IMR-90 (cell line): ENCODE data around the gene GSTM1. TPM values are rescaled to one million over a fixed set of nuclear protein-coding genes. Genes with fewer than 3 reads are reported as not detected.

Experiments
- ATAC-seq: fragments of 200-7000 bp; cut with Tn5 transposase; 2 replicates; pipeline ENCODE4 v1.9.1; 2020; ENCODE audit warnings: low read depth, mild to moderate bottlenecking, moderate library complexity
- BruUV-seq: library from RNA; stranded (reverse); fragments of 400-500 nt; replicated peaks from 2 replicates; lab custom pipeline; 2021; lab: Mats Ljungman, UMichigan
- CTCF ChIA-PET: fragments of 300-600 bp; formaldehyde crosslinking; extraction: SDS; loops from one replicate; lab custom pipeline; 2021; ENCODE audit warnings: antibody characterized with exemption; lab: Yijun Ruan, JAX
- POLR2A ChIA-PET: fragments of 300-600 bp; sonication (Branson Sonifier 250); formaldehyde crosslinking; loops from one replicate; lab custom pipeline; 2022; ENCODE audit warnings: antibody characterized with exemption; ENCODE audit not compliant: unreplicated experiment; lab: Charles Lee
- DNase-seq: peaks from one replicate; pipeline ENCODE4 v3.0.0; 2013
- H2AFZ ChIP-seq: replicated peaks from 2 replicates; pipeline ENCODE3; 2013; ENCODE audit warnings: low read length, mild to moderate bottlenecking; ENCODE audit not compliant: poor library complexity
- H2AK5ac ChIP-seq: 2 replicates; pipeline ENCODE4 v1.6.1; 2013; ENCODE audit warnings: low read depth, low read length, inconsistent platforms
- H2AK9ac ChIP-seq: replicated peaks from 2 replicates; pipeline ENCODE3; 2013; ENCODE audit warnings: mild to moderate bottlenecking, low read depth, low read length, moderate library complexity; ENCODE audit not compliant: poor library complexity
- H2BK120ac ChIP-seq: 2 replicates; pipeline ENCODE4 v1.6.1; 2013; ENCODE audit warnings: low read depth, low read length, inconsistent platforms
- H2BK15ac ChIP-seq: 3 replicates; pipeline ENCODE4 v1.6.1; 2013; ENCODE audit warnings: low read depth, low read length, inconsistent platforms
- H2BK20ac ChIP-seq: 2 replicates; pipeline ENCODE4 v1.6.1; 2013; ENCODE audit warnings: low read depth, mild to moderate bottlenecking, inconsistent platforms, low read length, moderate library complexity
- H2BK5ac ChIP-seq: 2 replicates; pipeline ENCODE4 v1.6.1; 2013; ENCODE audit warnings: mild to moderate bottlenecking, low read depth, low read length, inconsistent platforms; ENCODE audit not compliant: poor library complexity, severe bottlenecking
- H3K14ac ChIP-seq: replicated peaks from 2 replicates; pipeline ENCODE4 v1.6.1; 2013; ENCODE audit warnings: low read depth, low read length, inconsistent platforms
- H3K18ac ChIP-seq: 2 replicates; pipeline ENCODE4 v1.6.1; 2013; ENCODE audit warnings: low read depth, low read length, control low read depth
- H3K23ac ChIP-seq: 2 replicates; pipeline ENCODE4 v1.6.1; 2013; ENCODE audit warnings: low read depth, low read length, inconsistent platforms
- H3K27ac ChIP-seq: 2 replicates; pipeline ENCODE4 v1.5.1; 2013; ENCODE audit warnings: mild to moderate bottlenecking, control low read depth, low read length; ENCODE audit not compliant: insufficient read depth
- H3K27me3 ChIP-seq: 2 replicates; pipeline ENCODE4 v1.6.1; 2013; ENCODE audit warnings: low read length; ENCODE audit not compliant: control insufficient read depth, insufficient read depth
- H3K36me3 ChIP-seq: 2 replicates; pipeline ENCODE4 v1.6.1; 2013; ENCODE audit warnings: low read length, mixed read lengths; ENCODE audit not compliant: control insufficient read depth, insufficient read depth
- H3K4ac ChIP-seq: 2 replicates; pipeline ENCODE4 v1.6.1; 2013; ENCODE audit warnings: low read depth, low read length, inconsistent platforms
- H3K4me1 ChIP-seq: 2 replicates; pipeline ENCODE4 v1.6.1; 2013; ENCODE audit warnings: low read length, mixed read lengths; ENCODE audit not compliant: control insufficient read depth, insufficient read depth
- H3K4me2 ChIP-seq: 2 replicates; pipeline ENCODE4 v1.6.1; 2013; ENCODE audit warnings: low read depth, mild to moderate bottlenecking, control low read depth, low read length, moderate library complexity
- H3K4me3 ChIP-seq: 2 replicates; pipeline ENCODE4 v1.5.1; 2013; ENCODE audit warnings: low read depth, mild to moderate bottlenecking, control low read depth, low read length, moderate library complexity; ENCODE audit not compliant: insufficient read depth
- H3K56ac ChIP-seq: 2 replicates; pipeline ENCODE4 v1.6.1; 2013; ENCODE audit warnings: low read length, inconsistent platforms; ENCODE audit not compliant: insufficient read depth; ENCODE audit errors: extremely low read depth
- H3K79me1 ChIP-seq, 2 experiments: 2 replicates each; pipeline ENCODE4 v1.6.1; 2013; ENCODE audit warnings: low read length in 2 of 2, inconsistent platforms in 1 of 2, low read depth in 1 of 2
- H3K9ac ChIP-seq: 2 replicates; pipeline ENCODE4 v1.6.1; 2013; ENCODE audit warnings: low read depth, low read length, control low read depth
- H3K9me1 ChIP-seq: 2 replicates; pipeline ENCODE4 v1.6.1; 2013; ENCODE audit warnings: low read length, inconsistent platforms; ENCODE audit not compliant: insufficient read depth
- H3K9me3 ChIP-seq: 2 replicates; pipeline ENCODE4 v1.6.1; 2013; ENCODE audit warnings: low read length; ENCODE audit not compliant: control insufficient read depth, insufficient read depth
- H4K20me1 ChIP-seq: 2 replicates; pipeline ENCODE4 v1.6.1; 2013; ENCODE audit warnings: low read length, inconsistent platforms; ENCODE audit not compliant: insufficient read depth
- H4K5ac ChIP-seq: 2 replicates; pipeline ENCODE4 v1.6.1; 2013; ENCODE audit warnings: mild to moderate bottlenecking, low read depth, low read length, control low read depth
- H4K8ac ChIP-seq, 2 experiments: 2 replicates each; pipeline ENCODE4 v1.6.1; 2013; ENCODE audit warnings: low read depth in 2 of 2, low read length in 2 of 2, control low read depth in 1 of 2, inconsistent platforms in 1 of 2
- H4K91ac ChIP-seq: 2 replicates; pipeline ENCODE4 v1.6.1; 2013; ENCODE audit warnings: low read depth, low read length, inconsistent platforms; ENCODE audit not compliant: insufficient read depth
- CEBPB ChIP-seq: IDR thresholded peaks from 2 replicates; pipeline ENCODE4 v1.6.1; 2012; ENCODE audit warnings: low read depth, low read length, improper control_type of control experiment
- MAFK ChIP-seq: IDR thresholded peaks from 2 replicates; pipeline ENCODE4 v1.6.1; 2012; ENCODE audit warnings: low read depth, low read length, improper control_type of control experiment
- MAZ ChIP-seq: IDR thresholded peaks from 2 replicates; pipeline ENCODE4 v1.6.1; 2012; ENCODE audit warnings: low read depth, mild to moderate bottlenecking, low read length, improper control_type of control experiment, moderate library complexity, borderline replicate concordance
- MXI1 ChIP-seq: IDR thresholded peaks from 2 replicates; pipeline ENCODE4 v1.6.1; 2012; ENCODE audit warnings: low read depth, mild to moderate bottlenecking, low read length, moderate library complexity, borderline replicate concordance
- POLR2A ChIP-seq: IDR thresholded peaks from 2 replicates; pipeline ENCODE4 v1.6.1; 2012; ENCODE audit warnings: mild to moderate bottlenecking, low read depth, low read length
- RAD21 ChIP-seq: IDR thresholded peaks from 2 replicates; pipeline ENCODE4 v1.6.1; 2012; ENCODE audit warnings: low read length, improper control_type of control experiment
- RCOR1 ChIP-seq: IDR thresholded peaks from 2 replicates; pipeline ENCODE4 v1.6.1; 2012; ENCODE audit warnings: mild to moderate bottlenecking, low read length, improper control_type of control experiment; ENCODE audit not compliant: insufficient replicate concordance
- WGBS, 2 experiments: methylation state at CpG; one replicate each; pipeline versions ENCODE4 v1.1.5 to v1.1.7; 2013; ENCODE audit warnings: missing lambda C conversion rate in 2 of 2; ENCODE audit not compliant: insufficient read length in 1 of 2; ENCODE audit errors: extremely low coverage in 2 of 2; 5-methylcytosine and 5-hydroxymethylcytosine counted together
- dilution Hi-C: fragments of 300-500 bp; cut with HindIII; formaldehyde crosslinking; loops from one replicate; pipeline ENCODE4 v1.14.3; 2018; ENCODE audit warnings: low sequenced_read_pairs; ENCODE audit not compliant: unreplicated experiment
- in situ Hi-C: fragments of 300-500 bp; cut with MboI; formaldehyde crosslinking; loops from 3 replicates; pipeline ENCODE4 v1.14.3; 2019; ENCODE audit warnings: low sequenced_read_pairs, inconsistent platforms, mixed read lengths
- intact Hi-C: fragments of 100-400 bp; cut with micrococcal nuclease; formaldehyde crosslinking; loops from 2 replicates; pipeline ENCODE4 v1.10.0; 2022
- polyA plus RNA-seq, 3 experiments: library from polyadenylated mRNA; depleted of rRNA; stranded (reverse); fragments of >200 nt; gene quantifications; 2 replicates each; pipeline ENCODE4 v1.2.3, GENCODE V29; 2012; ENCODE audit warnings: low replicate concordance in 1 of 3
- total RNA-seq: library from RNA; depleted of rRNA; stranded (reverse); fragments of >200 nt; gene quantifications from 2 replicates; pipeline ENCODE4 v1.2.3, GENCODE V29; 2012
- TF ChIP-seq, protein P1 (sequence below): conservative IDR thresholded peaks from 2 replicates; pipeline ENCODE4 v1.5.1; 2012; ENCODE audit warnings: mild to moderate bottlenecking, low read depth, low read length, improper control_type of control experiment
- TF ChIP-seq, protein P2 (sequence below): fragments of 150-350 bp; IDR thresholded peaks from 2 replicates; pipeline ENCODE4 v1.6.1; 2016; ENCODE audit warnings: low read depth, mild to moderate bottlenecking, low read length, moderate library complexity, borderline replicate concordance
- TF ChIP-seq, protein P3 (sequence below): fragments of 150-350 bp; IDR thresholded peaks from 2 replicates; pipeline ENCODE4 v1.6.1; 2017; ENCODE audit warnings: mild to moderate bottlenecking, antibody characterized with exemption, low read length, low read depth

Gene GSTM1
- total and polyA plus RNA-seq, 2 of the 4 experiments (the other 2 are of a cell fraction): not detected

DNA sequence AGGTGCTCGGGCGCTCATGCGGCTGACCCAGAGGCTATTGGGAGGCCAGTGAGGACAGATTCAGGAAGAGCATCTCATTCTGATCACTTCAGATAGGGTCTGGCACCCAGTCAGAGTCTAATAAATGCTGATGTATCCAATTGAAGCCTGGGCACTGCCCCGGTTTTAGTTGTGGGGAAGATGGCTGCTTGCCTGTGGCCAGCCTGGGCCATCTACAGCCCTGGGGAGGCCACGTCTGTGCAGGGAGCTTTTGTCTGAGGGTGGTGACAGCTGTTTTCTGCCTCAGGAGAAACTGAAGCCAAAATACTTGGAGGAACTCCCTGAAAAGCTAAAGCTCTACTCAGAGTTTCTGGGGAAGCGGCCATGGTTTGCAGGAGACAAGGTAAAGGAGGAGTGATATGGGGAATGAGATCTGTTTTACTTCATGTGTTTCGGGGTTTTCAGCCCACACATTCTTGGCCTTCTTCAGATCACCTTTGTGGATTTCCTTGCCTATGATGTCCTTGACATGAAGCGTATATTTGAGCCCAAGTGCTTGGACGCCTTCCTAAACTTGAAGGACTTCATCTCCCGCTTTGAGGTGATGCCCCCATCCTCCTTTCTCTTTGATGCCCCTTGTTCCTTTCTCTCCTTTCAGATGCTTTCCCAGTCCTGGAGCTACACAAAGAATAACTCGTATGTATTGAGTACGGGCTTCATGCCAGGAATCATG lies 27.2 kb downstream of the GSTM1 start:
- intact Hi-C loops: no loop called here
- no peak overlapping the region for H3K27ac ChIP-seq
- no peak overlapping the region for H3K9ac ChIP-seq
- WGBS, 2 experiments: 100% methylated on average over 3 of the region's 12 CpGs; no CpG with 5 or more reads in 1 of the 2 experiments
- H3K79me1 ChIP-seq: no peaks in the 10 kb centered on the region
- TF ChIP-seq MAFK (no peak), CEBPB (no peak), MXI1 (no peak), POLR2A (no peak), RAD21 (no peak), MAZ (no peak), RCOR1 (no peak)
- TF ChIP-seq, protein P1, sequence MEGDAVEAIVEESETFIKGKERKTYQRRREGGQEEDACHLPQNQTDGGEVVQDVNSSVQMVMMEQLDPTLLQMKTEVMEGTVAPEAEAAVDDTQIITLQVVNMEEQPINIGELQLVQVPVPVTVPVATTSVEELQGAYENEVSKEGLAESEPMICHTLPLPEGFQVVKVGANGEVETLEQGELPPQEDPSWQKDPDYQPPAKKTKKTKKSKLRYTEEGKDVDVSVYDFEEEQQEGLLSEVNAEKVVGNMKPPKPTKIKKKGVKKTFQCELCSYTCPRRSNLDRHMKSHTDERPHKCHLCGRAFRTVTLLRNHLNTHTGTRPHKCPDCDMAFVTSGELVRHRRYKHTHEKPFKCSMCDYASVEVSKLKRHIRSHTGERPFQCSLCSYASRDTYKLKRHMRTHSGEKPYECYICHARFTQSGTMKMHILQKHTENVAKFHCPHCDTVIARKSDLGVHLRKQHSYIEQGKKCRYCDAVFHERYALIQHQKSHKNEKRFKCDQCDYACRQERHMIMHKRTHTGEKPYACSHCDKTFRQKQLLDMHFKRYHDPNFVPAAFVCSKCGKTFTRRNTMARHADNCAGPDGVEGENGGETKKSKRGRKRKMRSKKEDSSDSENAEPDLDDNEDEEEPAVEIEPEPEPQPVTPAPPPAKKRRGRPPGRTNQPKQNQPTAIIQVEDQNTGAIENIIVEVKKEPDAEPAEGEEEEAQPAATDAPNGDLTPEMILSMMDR: no peak
- TF ChIP-seq, protein P2, sequence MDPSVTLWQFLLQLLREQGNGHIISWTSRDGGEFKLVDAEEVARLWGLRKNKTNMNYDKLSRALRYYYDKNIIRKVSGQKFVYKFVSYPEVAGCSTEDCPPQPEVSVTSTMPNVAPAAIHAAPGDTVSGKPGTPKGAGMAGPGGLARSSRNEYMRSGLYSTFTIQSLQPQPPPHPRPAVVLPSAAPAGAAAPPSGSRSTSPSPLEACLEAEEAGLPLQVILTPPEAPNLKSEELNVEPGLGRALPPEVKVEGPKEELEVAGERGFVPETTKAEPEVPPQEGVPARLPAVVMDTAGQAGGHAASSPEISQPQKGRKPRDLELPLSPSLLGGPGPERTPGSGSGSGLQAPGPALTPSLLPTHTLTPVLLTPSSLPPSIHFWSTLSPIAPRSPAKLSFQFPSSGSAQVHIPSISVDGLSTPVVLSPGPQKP: no peak
- TF ChIP-seq, protein P3, sequence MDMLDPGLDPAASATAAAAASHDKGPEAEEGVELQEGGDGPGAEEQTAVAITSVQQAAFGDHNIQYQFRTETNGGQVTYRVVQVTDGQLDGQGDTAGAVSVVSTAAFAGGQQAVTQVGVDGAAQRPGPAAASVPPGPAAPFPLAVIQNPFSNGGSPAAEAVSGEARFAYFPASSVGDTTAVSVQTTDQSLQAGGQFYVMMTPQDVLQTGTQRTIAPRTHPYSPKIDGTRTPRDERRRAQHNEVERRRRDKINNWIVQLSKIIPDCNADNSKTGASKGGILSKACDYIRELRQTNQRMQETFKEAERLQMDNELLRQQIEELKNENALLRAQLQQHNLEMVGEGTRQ: no peak
- no peaks in the 10 kb centered on the region for H4K20me1 ChIP-seq
- in situ Hi-C loops: no loop called here
- ChIA-PET POLR2A (no interaction called here), CTCF (interaction anchor here (0.6 kb wide), 1 partner anchor 75 kb away, joined by 3 read pairs; no protein-coding TSS in a partner anchor)
- H4K91ac ChIP-seq: no peak overlapping the region
- no peaks in the 10 kb centered on the region; the same call in 1 of the 2 replicates for H3K27me3 ChIP-seq
- H3K18ac ChIP-seq: no peak overlapping the region
- H3K36me3 ChIP-seq: no peaks in the 10 kb centered on the region
- no peak overlapping the region for H3K4ac ChIP-seq
- no peak overlapping the region for H2BK15ac ChIP-seq
- peaks cover 6% of the 10 kb centered on the region; the same call in 1 of the 2 replicates for H3K4me1 ChIP-seq
- dilution Hi-C loops: no loop called here
- DNase-seq (no peak), ATAC-seq (no peak)
- H2BK5ac ChIP-seq: no peak overlapping the region
- no peak overlapping the region for H2BK20ac ChIP-seq
- H3K23ac ChIP-seq: no peak overlapping the region
- no peak overlapping the region for H3K4me3 ChIP-seq
- no peak overlapping the region for H3K4me2 ChIP-seq
- no peaks in the 10 kb centered on the region for H3K9me1 ChIP-seq
- H2AK9ac ChIP-seq: no peak overlapping the region
- no peak overlapping the region for H2AK5ac ChIP-seq
- no peak overlapping the region for H2AFZ ChIP-seq
- H3K56ac ChIP-seq: no peak overlapping the region
- no peak overlapping the region for H4K8ac ChIP-seq
- no peak overlapping the region for H2BK120ac ChIP-seq
- H3K9me3 ChIP-seq: peaks cover under 1% of the 10 kb centered on the region; the same call in 1 of the 2 replicates
- H3K14ac ChIP-seq: no peak overlapping the region
- BruUV-seq: no TSS peak
- H4K5ac ChIP-seq: no peak overlapping the region
